Coronary artery (tissue), 2 donors: Measurements from ENCODE around the gene C10orf67.
A peak's percentile ranks its signal among the peaks of the same experiment; 100 is the strongest.

Experiments
- DNase-seq: peaks from one replicate; pipeline ENCODE4 v3.0.0-alpha.2; 2017; ENCODE audit warnings: low spot score
- H3K27ac ChIP-seq, 2 donors: fragments of 200-600 bp; sonication (generic); one replicate each; pipeline ENCODE4 v1.5.1; 2016 to 2019
- H3K4me3 ChIP-seq: fragments of 200-600 bp; sonication (generic); 2 replicates; pipeline ENCODE4 v1.5.1; 2016; ENCODE audit warnings: mild to moderate bottlenecking, moderate library complexity
- TF ChIP-seq, protein P1 (sequence below): fragments of 200-600 bp; sonication (generic); IDR thresholded peaks from one replicate; pipeline ENCODE4 v1.5.1; 2019; ENCODE audit warnings: antibody characterized with exemption

Gene C10orf67

DNA sequence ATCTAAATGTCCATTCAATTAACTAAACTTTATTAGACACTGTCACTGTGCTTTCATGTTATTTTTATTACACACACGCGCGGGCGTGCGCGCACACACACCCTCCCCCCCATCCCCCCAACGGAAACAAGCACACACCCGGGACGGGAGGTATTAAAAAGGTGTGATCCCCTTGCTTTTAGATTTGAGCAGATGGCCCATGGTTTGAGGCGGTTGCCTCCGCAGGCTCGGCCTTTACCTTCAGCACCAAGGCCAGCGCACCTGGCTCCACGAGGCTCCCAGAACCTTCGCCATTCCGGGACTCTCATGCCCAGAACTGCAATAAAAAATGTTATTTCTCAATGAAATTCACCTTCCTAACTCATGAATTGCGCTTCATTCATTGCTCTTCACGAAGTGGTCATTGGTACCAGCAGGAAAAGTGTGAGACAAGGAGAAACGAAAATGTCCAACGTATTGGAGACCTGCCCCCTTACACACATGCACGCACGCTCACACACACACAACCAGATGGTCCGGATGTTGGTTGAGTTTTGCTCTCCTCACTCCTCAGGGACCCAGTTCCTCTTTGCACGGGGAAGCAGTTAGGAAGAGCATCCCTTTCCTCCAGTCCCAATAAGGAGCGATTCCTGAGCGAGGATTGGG, 173.2 kb downstream of the C10orf67 start:
- TF ChIP-seq, protein P1, sequence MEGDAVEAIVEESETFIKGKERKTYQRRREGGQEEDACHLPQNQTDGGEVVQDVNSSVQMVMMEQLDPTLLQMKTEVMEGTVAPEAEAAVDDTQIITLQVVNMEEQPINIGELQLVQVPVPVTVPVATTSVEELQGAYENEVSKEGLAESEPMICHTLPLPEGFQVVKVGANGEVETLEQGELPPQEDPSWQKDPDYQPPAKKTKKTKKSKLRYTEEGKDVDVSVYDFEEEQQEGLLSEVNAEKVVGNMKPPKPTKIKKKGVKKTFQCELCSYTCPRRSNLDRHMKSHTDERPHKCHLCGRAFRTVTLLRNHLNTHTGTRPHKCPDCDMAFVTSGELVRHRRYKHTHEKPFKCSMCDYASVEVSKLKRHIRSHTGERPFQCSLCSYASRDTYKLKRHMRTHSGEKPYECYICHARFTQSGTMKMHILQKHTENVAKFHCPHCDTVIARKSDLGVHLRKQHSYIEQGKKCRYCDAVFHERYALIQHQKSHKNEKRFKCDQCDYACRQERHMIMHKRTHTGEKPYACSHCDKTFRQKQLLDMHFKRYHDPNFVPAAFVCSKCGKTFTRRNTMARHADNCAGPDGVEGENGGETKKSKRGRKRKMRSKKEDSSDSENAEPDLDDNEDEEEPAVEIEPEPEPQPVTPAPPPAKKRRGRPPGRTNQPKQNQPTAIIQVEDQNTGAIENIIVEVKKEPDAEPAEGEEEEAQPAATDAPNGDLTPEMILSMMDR, result no peak
- Histone ChIP-seq H3K27ac (no peak overlapping the region), H3K4me3 (no peak overlapping the region)
- no peak for DNase-seq

DNA sequence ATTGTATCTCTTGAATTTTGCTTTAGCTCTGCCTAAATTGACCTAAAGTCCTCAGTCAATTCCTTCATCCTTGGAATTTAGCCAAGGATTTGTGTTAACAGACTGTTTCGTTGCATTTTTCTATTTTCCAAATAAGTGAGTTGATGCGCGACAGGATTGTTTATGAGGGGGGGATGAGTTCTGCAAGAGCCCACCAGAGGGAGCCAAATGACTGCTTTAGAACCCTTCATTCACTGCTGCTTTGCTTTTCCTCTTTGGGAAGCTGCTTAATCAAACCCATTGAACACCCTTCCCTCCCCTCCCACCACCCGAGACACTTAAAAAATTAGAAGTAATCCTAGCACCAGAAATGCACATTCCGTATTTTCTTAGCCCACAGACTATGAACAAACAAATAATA, 186.2 kb downstream of the C10orf67 start:
- TF ChIP-seq, protein P1, result peak; percentile 50
- Histone ChIP-seq H3K4me3 (peak overlapping the region; percentile 25), H3K27ac (no peak overlapping the region)
- DNase-seq, result no peak

DNA sequence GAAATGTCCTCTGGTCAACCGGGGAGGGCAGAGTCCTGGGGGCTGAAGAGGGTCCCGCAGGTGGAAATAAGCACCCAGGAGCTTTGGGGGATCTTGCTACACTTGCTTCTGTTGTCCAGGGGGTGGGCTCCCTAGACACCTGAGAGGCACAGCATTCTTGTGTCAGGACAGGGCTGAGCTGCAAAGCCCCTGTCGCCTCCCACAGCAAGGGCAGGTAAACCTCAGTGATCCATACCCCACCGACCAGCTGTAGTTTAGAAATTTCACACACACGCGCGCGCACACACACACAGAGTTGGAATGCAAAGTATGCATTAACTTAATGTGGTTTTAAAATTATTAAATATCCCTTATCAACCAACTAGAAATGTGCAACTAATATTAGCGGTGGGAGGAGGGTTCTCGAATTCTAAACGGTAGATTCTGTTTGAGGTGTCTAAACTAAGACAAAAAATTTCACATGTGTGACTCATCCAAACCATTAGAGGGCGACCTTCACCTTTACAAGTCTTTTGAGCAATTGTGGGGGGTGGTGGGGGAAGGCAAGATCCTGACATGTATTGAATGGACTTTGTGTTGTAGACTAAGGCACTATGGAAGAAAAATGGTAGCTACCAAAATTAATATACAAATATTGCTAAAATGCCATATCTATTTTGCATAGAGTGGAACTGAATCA, 186.8 kb downstream of the C10orf67 start:
- DNase-seq, result no peak
- TF ChIP-seq, protein P1, result no peak
- peak overlapping the region; percentile 25 for H3K4me3 ChIP-seq
- H3K27ac ChIP-seq, result no peak overlapping the region

DNA sequence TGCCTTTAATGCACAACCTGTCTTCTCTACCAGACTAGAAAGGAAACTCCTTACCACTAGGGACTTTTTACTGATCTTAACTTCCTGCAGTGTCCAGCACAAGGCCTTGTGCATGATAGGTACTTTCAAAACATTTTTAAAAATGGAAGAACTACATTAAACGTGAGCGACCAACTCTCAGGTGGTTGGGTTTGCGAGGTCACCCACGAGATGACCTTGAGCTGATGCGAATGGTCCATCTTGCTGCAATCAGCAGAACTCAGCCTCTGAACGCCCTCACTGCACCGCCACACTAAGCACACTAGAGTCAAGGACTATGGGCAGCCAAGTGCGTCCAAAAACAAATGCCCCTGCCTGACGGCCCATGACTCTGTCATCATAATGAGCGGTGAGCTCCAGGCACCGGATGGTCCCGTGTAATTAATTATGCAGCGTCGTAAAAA, 187.3 kb downstream of the C10orf67 start:
- Histone ChIP-seq H3K27ac (no peak overlapping the region), H3K4me3 (no peak overlapping the region)
- TF ChIP-seq, protein P1, result no peak
- DNase-seq, result no peak

DNA sequence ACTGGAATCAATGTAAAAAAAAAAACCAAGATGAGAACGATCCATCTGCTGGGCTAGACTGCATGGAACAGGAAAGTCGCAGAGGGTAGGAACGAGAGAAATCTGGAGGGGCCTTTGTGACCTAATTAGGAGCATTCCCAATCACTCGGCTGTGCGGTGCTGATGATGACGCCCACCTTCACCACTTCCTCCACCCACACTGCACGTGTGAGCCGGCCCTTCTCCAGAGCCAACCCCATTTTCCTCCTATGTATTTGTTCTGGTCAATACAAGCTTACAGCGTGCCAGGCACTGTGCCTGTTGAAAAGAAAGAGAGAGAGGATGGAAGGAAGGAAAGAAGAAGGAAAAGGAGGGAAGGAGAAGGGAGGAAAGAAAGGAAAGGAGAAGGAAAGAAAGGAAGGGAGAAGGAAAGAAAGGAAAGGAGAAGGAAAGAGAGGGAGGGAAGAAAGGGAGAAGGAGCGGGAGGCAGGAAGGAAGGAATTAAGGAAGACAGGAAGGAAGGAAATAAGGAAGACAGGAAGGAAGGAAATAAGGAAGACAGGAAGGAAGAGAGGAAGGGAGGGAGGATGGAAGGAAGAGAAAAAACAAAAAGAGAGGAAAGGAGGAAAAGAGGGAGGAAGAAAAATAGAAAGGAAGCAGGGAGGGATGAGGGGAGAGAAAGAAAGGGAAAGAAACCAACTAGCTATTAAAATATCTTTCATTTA, 188.0 kb downstream of the C10orf67 start:
- TF ChIP-seq, protein P1, result no peak
- DNase-seq, result no peak
- H3K4me3 ChIP-seq, result no peak overlapping the region
- H3K27ac ChIP-seq, result no peak overlapping the region

DNA sequence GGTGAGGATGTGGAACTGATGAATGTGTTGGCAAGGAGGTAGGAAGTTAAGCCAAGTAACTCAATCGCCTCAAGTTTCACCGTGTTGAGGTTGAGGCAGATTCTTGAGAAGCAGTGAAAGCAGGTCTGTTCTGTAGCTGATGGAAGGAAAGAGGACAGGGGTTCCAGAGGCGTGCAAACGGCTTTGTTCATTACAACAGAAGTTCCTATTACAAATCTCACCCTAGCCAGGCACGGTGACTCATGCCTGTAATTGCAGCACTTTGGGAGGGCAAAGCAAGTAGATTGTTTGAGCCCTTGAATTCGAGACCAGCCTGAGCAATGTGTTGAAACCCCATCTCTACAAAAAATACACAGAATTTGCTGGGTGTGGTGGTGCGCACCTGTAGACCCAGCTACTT, 189.4 kb downstream of the C10orf67 start:
- TF ChIP-seq, protein P1, result no peak
- Histone ChIP-seq H3K27ac (no peak overlapping the region), H3K4me3 (no peak overlapping the region)
- no peak for DNase-seq
